NB4 (cell line): ENCODE results near the gene RGS19.

ENCODE experiments used
- DNase-seq: peaks from one replicate; pipeline ENCODE4 v3.0.0; 2010; ENCODE audit warnings: low read depth
- H3K4me3 ChIP-seq: one replicate; pipeline ENCODE4 v1.5.1; 2011; ENCODE audit warnings: mild to moderate bottlenecking, low read depth, low read length, moderate library complexity
- MAX ChIP-seq: IDR thresholded peaks from 2 replicates; pipeline ENCODE4 v1.6.1; 2011; ENCODE audit warnings: low read depth, low read length
- MYC ChIP-seq: IDR thresholded peaks from 2 replicates; pipeline ENCODE4 v1.6.1; 2011; ENCODE audit warnings: low read depth, low read length
- POLR2A ChIP-seq: IDR thresholded peaks from 2 replicates; pipeline ENCODE4 v1.6.1; 2011; ENCODE audit warnings: mild to moderate bottlenecking; ENCODE audit not compliant: insufficient read length; ENCODE audit errors: extremely low read depth
- TF ChIP-seq, protein P1 (sequence below): IDR thresholded peaks from one replicate; pipeline ENCODE4 v1.5.1; 2012; ENCODE audit warnings: low read depth, low read length

The RGS19 gene

GRCh38 chr20:64030371-64031134 lies 48.8 kb downstream of the RGS19 start:
- DNase-seq: no peak

GRCh38 chr20:64029293-64030117 lies 49.8 kb downstream of the RGS19 start:
- no peak overlapping the region for H3K4me3 ChIP-seq
- TF ChIP-seq, protein P1, sequence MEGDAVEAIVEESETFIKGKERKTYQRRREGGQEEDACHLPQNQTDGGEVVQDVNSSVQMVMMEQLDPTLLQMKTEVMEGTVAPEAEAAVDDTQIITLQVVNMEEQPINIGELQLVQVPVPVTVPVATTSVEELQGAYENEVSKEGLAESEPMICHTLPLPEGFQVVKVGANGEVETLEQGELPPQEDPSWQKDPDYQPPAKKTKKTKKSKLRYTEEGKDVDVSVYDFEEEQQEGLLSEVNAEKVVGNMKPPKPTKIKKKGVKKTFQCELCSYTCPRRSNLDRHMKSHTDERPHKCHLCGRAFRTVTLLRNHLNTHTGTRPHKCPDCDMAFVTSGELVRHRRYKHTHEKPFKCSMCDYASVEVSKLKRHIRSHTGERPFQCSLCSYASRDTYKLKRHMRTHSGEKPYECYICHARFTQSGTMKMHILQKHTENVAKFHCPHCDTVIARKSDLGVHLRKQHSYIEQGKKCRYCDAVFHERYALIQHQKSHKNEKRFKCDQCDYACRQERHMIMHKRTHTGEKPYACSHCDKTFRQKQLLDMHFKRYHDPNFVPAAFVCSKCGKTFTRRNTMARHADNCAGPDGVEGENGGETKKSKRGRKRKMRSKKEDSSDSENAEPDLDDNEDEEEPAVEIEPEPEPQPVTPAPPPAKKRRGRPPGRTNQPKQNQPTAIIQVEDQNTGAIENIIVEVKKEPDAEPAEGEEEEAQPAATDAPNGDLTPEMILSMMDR: no peak
- TF ChIP-seq MAX (no peak), POLR2A (no peak), MYC (no peak)
- no peak for DNase-seq

More at GRCh38 chr20:64030371-64031134, 48.8 kb downstream of the RGS19 start:
- no peak for TF ChIP-seq POLR2A
- TF ChIP-seq, protein P1: no peak
- no peak for TF ChIP-seq MYC
- no peak overlapping the region for H3K4me3 ChIP-seq

- DNase-seq: no peak
- TF ChIP-seq MYC: no peak
- no peak for TF ChIP-seq POLR2A
- TF ChIP-seq, protein P1: no peak
- no peak for TF ChIP-seq MAX
- no peak overlapping the region for H3K4me3 ChIP-seq
Measured at GRCh38 chr20:64027981-64028685, 51.2 kb downstream of the RGS19 start.

- no peak for DNase-seq
- no peak overlapping the region for H3K4me3 ChIP-seq
- TF ChIP-seq, protein P1: no peak
- no peak for TF ChIP-seq POLR2A
- TF ChIP-seq MAX: no peak
Measured at GRCh38 chr20:64025826-64026412, 53.4 kb downstream of the RGS19 start.

- DNase-seq: no peak
- TF ChIP-seq, protein P1: no peak
- TF ChIP-seq MAX (no peak), MYC (no peak), POLR2A (no peak)
- no peak overlapping the region for H3K4me3 ChIP-seq
Measured at GRCh38 chr20:64025101-64025825, 54.1 kb downstream of the RGS19 start.
